NCI-H1694 (cell line): ENCODE results near the gene ARAF.
"Not testable (repeated sequence)": the region's sequence is repeated elsewhere in the genome, so short reads cannot be mapped to it uniquely, and the experiment has no call there.

Experiments
- DNase-seq: peaks from one replicate; lab custom pipeline; 2025; lab: John Stamatoyannopoulos, UW

Gene ARAF

GRCh38 chrX:47560934-47561658 lies at the start of gene ARAF:
ARAF (plus strand) TSS chrX:47561205; CDS start chrX:47562968, 1,763 bp downstream.
- DNase-seq = peak; percentile 96

DNA sequence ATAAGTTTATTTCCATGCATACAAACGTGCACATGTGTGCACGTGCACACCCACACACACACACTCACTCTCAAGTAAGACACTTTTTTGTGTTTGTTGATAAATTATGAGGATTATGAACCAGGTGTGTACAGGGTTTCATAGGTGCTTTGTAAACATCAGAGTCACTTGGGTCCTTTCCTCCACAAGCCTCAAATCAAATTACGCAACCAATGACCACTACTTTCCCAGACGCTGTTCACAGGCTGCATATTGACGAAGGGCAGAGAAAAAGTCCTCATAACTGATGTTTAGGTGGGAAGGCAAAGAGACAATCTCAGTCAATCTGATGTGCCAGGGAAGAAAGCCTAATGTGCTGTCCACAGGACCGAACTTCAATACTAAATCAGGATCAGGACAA lies 48.6 kb upstream of the ARAF start:
- DNase-seq = not testable (repeated sequence)

GRCh38 chrX:47513034-47513965 lies 47.7 kb upstream of the ARAF start:
- DNase-seq = peak; percentile 3

GRCh38 chrX:47514533-47515235 lies 46.3 kb upstream of the ARAF start:
- DNase-seq = no peak

- no peak for DNase-seq
These were observed 44.9 kb upstream of the ARAF start for GRCh38 chrX:47515941-47516665.

DNA sequence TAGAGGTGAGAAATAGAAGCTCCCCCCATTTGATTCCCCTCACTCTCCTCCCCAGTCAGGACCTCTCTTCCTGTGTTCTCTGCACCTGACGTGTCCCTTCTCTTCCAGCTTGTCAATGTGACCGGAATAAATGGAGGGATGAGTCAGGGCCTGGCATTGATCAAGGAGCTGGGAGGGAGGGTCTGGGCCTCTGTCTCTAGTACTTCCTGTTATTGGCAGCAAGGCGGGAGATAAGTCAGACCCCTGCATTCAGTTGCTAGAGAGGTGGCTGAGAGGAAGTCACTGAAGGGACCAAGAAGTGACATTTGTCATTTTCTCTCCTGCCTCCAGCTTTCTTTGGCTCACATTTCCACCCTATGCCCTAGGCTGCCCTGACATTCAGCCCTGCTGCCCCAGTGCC lies 42.9 kb upstream of the ARAF start:
- no peak for DNase-seq

DNA sequence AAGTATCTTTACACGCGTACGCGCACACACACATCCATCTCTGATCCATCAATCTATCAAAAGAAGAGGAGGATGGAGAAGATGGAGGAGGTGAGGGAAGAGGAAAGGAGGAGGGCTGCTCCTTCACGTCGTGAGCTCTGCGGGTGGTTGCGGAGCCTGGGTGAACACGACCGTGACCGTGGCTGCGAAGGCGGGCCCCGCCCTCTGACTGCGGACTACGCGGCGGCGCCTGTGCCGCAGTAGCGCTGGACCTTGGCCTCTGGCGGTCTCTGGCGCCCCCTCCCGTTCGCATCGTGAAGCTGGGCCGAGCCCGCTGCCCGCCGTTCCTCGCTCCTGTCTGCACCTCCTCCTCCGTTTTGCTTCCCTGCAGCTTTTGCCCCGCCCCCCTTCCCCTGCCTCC lies 37.7 kb upstream of the ARAF start:
- DNase-seq = peak; percentile 57

DNA sequence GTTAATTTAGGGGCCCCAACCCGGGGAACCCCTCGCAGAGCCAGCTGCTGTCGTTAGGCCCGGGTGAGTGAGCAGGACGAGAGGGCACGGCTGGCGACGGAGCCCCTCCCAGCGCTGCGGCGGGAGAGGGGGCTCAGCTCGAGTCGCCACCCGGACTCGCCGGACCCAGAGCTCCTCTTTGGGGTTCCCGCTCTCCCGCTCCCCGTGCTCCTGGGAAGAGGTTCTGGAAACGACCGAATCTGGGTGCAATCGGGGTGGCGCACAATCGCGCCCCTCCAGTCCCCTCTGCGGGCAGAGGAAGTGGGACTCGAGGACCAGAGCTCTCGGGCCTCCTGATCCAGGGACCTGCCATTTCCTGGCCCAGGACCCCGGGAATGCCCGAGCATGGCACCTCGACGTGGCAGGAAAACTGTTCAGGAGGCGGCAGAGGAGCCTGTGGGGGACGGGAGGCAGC lies 37.3 kb upstream of the ARAF start:
- no peak for DNase-seq

DNA sequence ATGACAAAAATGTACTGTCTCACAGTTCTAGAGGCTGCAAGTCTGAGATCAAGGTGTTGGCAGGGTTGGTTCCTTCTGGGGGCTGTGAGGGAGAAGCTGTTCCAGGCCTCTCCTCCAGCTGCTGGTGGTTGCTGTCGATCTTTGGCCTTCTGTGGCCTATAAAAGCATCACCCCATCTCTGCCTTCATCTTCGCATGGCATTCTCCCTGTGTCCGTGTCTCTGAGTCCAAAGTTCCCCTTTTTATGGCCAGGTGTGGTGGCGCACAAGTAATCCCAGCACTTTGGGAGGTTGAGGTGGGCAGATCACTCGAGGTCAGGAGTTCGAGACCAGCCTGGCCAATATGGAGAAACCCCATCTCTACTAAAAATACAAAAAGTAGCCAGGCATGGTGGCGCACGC lies 31.5 kb upstream of the ARAF start:
- DNase-seq = no peak

- DNase-seq = no peak
These were observed 31.0 kb upstream of the ARAF start for GRCh38 chrX:47530049-47530448.

- peak; percentile 10 for DNase-seq
These were observed 21.1 kb upstream of the ARAF start for GRCh38 chrX:47539860-47540259.

DNA sequence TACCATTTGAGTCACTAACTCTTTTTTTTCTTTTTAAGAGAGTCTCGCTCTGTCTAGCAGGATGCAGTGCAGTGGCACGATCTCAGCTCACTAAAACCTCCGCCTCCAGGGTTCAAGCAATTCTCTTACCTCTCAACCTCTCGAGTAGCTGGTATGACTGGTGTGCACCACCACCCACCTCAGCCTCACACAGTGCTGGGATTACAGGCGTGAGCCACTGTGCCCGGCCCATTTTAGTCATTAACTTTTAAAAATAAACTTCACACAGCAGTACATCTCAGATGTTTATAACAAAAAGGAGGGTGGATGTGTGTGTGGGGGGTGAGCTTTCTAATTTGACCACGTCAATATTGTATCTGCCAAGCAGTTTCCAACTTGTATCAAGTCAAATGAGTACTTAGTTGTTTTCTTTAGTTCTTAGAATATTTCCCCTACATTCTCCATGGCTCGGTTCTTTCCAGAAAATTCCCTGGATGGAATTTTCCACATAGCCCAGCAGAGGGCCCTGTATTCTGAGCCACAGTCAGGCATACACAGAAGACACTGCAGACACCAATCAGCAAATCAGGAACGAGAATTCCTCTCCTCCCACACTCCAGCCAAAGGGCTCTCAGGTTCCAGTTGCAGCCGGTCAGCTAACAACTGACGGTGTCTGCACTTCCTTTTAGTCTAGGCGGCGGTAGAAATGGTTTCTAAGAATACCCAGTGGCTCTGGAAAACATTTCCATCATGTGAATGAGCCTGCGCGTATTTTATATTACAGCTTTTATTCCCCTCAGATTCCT lies 20.1 kb upstream of the ARAF start:
- peak; percentile 17 for DNase-seq

- DNase-seq = no peak
These were observed 17.5 kb upstream of the ARAF start for GRCh38 chrX:47543496-47543895.

GRCh38 chrX:47556045-47556623 lies 4.9 kb upstream of the ARAF start:
- peak; percentile 83 for DNase-seq

- no peak for DNase-seq
These were observed 2.6 kb upstream of the ARAF start for GRCh38 chrX:47558436-47558835.

DNA sequence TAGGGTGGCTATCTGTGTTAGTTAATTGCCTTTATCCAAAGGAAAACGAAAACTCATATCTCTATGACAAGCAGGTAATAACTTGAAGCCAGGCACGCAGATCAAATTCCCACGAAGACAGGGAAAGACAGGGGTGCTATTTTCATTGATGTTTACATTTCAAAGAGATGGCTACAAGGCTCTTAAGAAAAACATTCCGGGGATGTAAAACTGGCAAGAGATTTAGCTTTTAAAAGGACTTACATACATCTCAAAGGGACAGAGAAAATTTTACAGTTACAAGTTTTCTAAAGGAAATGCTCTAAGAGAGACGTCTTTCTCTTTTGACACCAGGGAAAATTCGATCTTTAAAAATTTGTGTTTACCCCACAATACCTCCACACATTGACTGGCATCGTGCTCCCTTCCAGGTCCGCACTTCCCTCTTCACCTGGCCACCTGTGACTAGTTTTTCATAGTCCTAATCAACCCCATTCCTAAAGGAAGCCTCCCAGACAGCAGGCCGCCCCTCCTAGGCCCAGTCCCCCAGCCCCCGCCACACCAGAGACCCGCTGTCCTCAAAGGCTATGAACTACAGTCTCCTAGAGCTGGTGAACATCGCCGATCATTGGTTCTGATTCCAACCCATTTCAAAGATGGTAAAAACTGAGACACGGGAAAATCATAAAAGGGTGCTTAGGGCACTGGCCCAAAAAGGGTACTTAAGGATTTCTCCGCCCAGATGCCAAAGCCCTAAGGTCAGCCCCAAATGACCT lies 649 bp upstream of the ARAF start:
- no peak for DNase-seq

DNA sequence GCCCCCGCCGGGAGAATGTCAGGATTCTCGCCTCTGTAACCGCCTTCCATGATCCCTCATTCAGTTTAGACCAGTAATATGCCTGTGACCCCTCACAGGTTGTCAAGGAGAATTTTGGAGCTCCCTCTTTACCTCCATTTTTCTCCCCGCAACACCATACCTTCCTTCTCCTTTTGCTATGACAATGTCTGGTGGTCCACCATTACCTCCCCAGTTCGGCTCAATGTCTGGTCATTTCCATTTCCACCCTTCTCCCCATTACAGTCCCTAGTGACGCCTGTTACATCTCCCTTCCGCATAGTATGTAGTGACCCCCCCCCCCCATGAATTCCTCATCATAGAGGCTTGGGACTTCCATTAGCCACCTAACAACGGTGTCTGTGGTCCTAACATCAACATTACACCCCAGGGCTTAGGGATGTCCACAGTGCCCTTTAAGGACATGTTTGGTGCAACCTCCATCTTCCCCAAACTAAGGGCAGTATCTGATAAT lies 700 bp downstream of the ARAF start:
- no peak for DNase-seq

DNA sequence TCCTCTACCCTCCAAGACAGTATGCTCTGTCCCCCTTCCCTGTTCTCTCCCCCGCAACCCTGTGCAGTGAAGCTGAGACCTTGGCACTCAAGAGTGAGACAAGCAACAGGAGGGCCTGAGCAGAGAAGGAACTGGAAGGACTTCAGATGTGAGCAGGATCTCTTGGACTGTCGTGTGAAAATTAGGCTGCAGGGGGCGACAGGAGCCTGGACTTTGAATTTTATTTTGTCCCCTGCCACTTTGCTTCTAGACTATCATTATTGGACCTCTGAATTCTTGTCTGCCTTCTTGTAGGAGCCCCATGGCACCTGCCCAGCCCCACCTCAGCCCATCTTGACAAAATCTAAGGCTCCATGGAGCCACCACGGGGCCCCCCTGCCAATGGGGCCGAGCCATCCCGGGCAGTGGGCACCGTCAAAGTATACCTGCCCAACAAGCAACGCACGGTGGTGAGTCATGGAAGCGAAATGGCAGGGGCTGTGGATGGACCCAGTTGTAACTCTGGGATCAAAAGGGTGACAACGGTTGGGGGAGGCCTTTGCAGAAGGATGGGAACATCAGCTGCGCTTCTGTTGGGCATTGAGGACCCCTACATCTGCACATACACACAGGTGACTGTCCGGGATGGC lies 1.7 kb downstream of the ARAF start:
- peak; percentile 3 for DNase-seq

GRCh38 chrX:47563801-47564315 lies 2.9 kb downstream of the ARAF start:
- DNase-seq = no peak
